ENCODE measurements around the gene DVL1. TPM values are rescaled to one million over a fixed set of nuclear protein-coding genes. Genes with fewer than 3 reads are reported as not detected.
"Not testable (repeated sequence)": the region's sequence is repeated elsewhere in the genome, so short reads cannot be mapped to it uniquely, and the experiment has no call there.

DVL1 gene
- total RNA-seq, 2 donors from 2014 or later, result 49.9 to 71.3 TPM

DNA sequence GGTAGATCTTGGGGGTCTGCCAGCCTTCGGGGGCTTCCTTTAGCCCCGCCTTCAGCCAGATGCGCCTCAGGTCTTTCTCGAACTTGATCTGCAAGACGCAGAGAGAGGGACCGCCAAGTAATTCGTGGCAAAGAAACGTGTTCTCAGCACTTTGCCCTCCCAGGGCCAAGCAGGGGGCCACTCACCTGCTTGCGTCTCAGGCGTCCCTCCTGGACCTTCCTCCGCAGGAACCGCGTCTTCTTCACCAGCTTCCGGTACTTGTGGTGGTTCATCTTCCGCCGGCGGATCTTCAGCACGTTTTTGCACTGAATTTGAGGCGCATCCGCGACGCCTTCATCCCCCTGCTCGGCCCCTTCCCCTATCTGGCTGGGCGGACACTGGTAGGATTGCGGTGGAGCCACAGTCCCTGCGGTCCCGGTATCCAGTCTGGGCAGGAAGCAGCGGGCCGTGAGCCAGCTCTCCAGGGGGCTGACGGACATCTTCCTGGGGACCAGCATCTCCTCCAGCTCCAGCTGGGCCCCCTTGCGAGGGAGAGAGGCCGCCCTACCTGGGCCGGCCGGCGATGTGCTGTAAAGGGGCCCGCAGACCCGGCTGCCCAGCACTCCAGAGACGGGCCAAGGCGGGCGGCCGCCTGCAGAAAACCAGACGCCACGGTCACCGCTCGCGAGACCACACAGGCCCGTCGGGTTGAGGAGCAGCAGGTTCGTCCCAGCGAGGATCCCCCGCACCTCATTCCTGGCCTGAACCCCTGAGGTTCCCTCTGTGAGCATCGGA is 24.8 kb upstream of the DVL1 start:
- TF ChIP-seq, protein P1, sequence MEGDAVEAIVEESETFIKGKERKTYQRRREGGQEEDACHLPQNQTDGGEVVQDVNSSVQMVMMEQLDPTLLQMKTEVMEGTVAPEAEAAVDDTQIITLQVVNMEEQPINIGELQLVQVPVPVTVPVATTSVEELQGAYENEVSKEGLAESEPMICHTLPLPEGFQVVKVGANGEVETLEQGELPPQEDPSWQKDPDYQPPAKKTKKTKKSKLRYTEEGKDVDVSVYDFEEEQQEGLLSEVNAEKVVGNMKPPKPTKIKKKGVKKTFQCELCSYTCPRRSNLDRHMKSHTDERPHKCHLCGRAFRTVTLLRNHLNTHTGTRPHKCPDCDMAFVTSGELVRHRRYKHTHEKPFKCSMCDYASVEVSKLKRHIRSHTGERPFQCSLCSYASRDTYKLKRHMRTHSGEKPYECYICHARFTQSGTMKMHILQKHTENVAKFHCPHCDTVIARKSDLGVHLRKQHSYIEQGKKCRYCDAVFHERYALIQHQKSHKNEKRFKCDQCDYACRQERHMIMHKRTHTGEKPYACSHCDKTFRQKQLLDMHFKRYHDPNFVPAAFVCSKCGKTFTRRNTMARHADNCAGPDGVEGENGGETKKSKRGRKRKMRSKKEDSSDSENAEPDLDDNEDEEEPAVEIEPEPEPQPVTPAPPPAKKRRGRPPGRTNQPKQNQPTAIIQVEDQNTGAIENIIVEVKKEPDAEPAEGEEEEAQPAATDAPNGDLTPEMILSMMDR (IDR thresholded peaks at IDR 0.05), result no peak
- H3K27me3 ChIP-seq, result no peaks in the 10 kb centered on the region
- H3K4me1 ChIP-seq, result peaks cover 23% of the 10 kb centered on the region
- H3K36me3 ChIP-seq, result no peaks in the 10 kb centered on the region
- H3K9me3 ChIP-seq, result no peaks in the 10 kb centered on the region
- H3K4me3 ChIP-seq, result peak overlapping the region; percentile 75
- H3K27ac ChIP-seq, result no peak overlapping the region
- intact Hi-C loops (cut with DNase I), result no loop called here
- peak overlapping the region; percentile 87 to 98 for H3K9ac ChIP-seq (ENCODE audit: low read depth in 2 of 2, low read length in 2 of 2)
- no peak for DNase-seq

DNA sequence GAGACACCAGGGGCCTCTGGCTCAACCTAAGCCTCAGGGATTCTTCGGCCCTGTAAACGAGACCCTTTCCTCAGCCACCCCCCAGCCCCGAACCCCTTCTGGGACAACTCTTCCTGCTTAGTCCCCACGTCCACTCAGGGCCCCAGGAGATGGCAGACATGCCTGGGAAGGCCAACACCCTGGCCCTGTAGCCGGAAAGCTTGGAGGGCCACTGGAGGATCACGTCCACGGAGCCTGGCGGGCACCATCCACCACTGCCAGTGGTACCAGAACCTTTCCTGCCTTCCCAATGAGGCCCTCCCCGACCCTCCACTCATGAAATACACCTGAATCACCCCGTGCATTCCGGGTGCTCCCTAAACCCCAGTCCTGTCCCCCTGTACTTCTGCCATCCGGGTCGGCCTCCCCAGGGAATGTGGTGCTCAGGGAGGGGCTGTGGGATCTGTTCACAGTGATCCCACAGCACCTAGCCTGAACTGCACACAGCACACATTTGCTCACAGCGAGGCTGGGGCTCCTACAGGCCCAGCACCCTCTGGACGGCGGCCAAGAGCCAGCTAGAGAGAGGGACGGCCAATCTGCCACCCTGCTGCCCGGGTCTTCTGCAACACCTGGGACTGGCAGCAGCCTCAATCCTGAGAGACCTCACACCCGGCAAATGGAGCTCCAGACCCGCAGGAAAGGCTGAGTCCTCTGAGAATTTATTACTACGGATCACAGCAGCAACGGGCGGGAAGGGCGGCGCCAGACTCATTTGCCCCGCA is 24.0 kb upstream of the DVL1 start:
- TF ChIP-seq, protein P1 (IDR thresholded peaks at IDR 0.05), result no peak
- Histone ChIP-seq H3K36me3 (no peaks in the 10 kb centered on the region), H3K4me3 (peak overlapping the region; percentile 75), H3K9me3 (no peaks in the 10 kb centered on the region), H3K9ac (ENCODE audit: low read depth in 2 of 2, low read length in 2 of 2) (no peak overlapping the region), H3K4me1 (peaks cover 23% of the 10 kb centered on the region), H3K27ac (no peak overlapping the region), H3K27me3 (no peaks in the 10 kb centered on the region)
- DNase-seq, result no peak
- intact Hi-C loops (cut with DNase I), result no loop called here

DNA sequence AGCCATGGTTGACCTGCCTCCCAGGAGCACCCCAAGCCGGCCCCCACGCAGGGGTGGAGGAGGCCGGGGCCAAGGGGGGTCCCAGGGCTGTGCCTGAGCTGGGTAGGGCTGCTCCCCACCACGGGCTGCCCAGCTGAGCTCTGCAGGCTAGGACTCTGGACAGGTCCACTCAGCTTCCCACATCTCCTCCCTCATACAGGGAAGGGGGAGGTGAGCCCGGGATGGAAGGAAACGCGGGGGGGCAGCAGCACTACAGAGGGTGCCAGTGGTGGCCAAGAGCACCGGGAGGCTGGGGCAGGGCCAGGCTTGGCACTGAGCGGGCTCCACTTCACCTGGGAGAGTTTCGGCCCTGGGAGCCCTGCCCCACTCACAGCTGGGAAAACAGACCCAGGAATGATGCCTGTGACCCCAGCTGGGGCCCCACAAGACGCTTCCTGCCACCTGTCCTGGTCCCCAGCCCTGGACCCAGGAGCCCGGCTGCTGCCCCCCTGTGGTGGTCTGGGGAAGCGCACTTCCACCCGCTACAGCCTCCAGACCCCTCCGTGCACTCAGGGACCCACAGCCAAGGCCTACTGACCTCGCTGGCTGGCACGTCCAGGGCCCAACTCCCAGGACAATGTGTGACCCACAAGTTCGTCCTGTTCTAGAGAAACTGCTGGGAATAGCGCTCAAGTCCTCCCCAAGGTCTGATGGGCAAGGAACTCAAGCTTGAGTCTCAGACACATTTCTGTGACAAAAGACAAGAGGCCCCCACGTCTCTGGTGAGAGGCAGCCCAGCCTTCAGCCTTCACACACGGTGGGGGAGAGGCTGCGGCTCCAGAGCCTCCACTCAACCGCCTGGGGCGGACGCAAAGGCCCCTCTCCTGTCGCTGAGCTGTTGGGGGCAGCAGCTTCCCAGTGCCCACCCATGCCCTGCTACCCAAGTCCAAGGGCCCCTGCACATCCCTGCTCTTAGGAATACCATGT is 22.8 kb upstream of the DVL1 start:
- Histone ChIP-seq H3K9me3 (no peaks in the 10 kb centered on the region), H3K9ac (ENCODE audit: low read depth in 2 of 2, low read length in 2 of 2) (no peak overlapping the region), H3K27ac (no peak overlapping the region), H3K36me3 (no peaks in the 10 kb centered on the region), H3K4me1 (peaks cover 23% of the 10 kb centered on the region), H3K4me3 (no peak overlapping the region), H3K27me3 (no peaks in the 10 kb centered on the region)
- peak; percentile 76 for DNase-seq
- intact Hi-C loops (cut with DNase I), result no loop called here
- TF ChIP-seq, protein P1 (IDR thresholded peaks at IDR 0.05), result peak; percentile 96

DNA sequence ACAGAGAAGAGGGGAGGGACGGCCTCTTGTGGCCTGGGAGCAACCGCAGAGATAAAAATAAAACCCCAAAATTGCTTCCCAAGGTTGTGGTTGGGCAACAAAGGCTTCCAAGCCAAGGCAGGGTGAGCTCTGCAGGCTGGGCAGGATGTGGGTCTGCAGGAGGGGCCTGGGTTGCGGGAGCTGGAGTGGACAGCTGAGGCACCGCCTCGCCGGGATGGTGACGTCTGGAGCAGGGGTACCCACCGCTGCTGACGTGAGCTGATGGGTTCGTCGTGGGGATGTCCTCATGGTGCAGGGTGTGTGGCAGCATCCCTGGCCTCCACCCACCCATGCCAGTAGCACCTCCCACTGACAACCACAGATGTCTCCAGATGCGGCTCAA is 22.1 kb upstream of the DVL1 start:
- intact Hi-C loops (cut with DNase I), result no loop called here
- DNase-seq, result no peak
- Histone ChIP-seq H3K9ac (ENCODE audit: low read depth in 2 of 2, low read length in 2 of 2) (no peak overlapping the region), H3K36me3 (no peaks in the 10 kb centered on the region), H3K9me3 (no peaks in the 10 kb centered on the region), H3K4me1 (peaks cover 23% of the 10 kb centered on the region), H3K4me3 (no peak overlapping the region), H3K27me3 (no peaks in the 10 kb centered on the region), H3K27ac (no peak overlapping the region)
- TF ChIP-seq, protein P1 (IDR thresholded peaks at IDR 0.05), result no peak

GRCh38 chr1:1370771-1371300 is 21.6 kb upstream of the DVL1 start:
- TF ChIP-seq, protein P1 (IDR thresholded peaks at IDR 0.05), result no peak
- H3K4me1 ChIP-seq, result peaks cover 20% of the 10 kb centered on the region
- H3K27me3 ChIP-seq, result no peaks in the 10 kb centered on the region
- no peaks in the 10 kb centered on the region for H3K36me3 ChIP-seq
- no peak overlapping the region for H3K9ac ChIP-seq (ENCODE audit: low read depth in 2 of 2, low read length in 2 of 2)
- no peak overlapping the region for H3K4me3 ChIP-seq
- intact Hi-C loops (cut with DNase I), result no loop called here
- DNase-seq, result no peak
- no peaks in the 10 kb centered on the region for H3K9me3 ChIP-seq
- H3K27ac ChIP-seq, result no peak overlapping the region

DNA sequence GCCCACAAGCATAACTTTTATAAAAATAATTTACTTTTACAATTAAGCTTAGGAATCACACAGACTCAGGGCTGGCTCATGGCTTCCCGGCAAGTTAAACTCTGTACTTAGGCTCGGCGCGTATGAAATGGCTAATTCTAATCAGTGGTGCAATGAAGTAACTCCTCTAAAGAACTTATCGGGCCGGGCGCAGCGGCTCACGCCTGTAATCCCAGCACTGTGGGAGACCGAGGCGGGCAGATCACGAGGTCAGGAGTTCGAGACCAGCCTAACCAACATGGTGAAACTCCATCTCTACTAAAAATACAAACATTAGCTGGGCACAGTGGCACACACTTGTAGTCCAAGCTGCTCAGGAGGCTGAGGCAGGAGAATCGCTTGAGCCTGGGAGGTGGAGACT is 20.9 kb upstream of the DVL1 start:
- H3K4me3 ChIP-seq; intact Hi-C loops (cut with DNase I); DNase-seq; H3K27me3 ChIP-seq; H3K27ac ChIP-seq; H3K36me3 ChIP-seq; H3K9me3 ChIP-seq; H3K9ac ChIP-seq (ENCODE audit: low read depth in 2 of 2, low read length in 2 of 2): not testable (repeated sequence)
- H3K4me1 ChIP-seq, result peaks cover 19% of the 10 kb centered on the region

Data from colonic mucosa (tissue), 4 donors.